Pulmonary artery endothelial cell (primary cell): Measurements from ENCODE around the gene ZFYVE16. TPM values are rescaled to one million over a fixed set of nuclear protein-coding genes. Genes with fewer than 3 reads are reported as not detected.
"Not testable (repeated sequence)": the region's sequence is repeated elsewhere in the genome, so short reads cannot be mapped to it uniquely, and the experiment has no call there.

ENCODE experiments used
- DNase-seq: peaks from one replicate; pipeline ENCODE4 v3.0.0-alpha.2; 2011; ENCODE audit warnings: low read depth, low spot score
- total RNA-seq: library from RNA; depleted of rRNA; stranded (reverse); fragments of >200 nt; gene quantifications from 2 replicates; pipeline ENCODE4 v1.2.3, GENCODE V29; 2014

The ZFYVE16 gene
- total RNA-seq, 1 donor from 2014 or later, result 22.3 TPM

DNA sequence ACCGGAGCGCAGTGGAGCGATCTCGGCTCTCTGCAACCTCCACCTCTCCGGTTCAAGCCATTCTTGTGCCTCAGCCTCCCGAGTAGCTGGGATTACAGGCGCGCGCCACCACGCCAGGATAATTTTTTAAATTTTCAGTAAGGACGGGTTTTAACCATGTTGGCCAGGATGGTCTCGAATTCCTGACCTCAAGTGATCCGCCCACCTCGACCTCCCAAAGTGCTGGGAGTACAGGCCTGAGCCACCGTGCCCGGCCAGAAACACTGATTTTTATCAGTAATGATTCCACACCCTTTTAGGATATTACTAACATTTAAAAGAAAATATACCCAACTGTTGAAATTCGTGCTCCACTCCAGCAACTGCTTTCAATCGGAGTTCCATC is 79.6 kb downstream of the ZFYVE16 start:
- DNase-seq, result no peak

DNA sequence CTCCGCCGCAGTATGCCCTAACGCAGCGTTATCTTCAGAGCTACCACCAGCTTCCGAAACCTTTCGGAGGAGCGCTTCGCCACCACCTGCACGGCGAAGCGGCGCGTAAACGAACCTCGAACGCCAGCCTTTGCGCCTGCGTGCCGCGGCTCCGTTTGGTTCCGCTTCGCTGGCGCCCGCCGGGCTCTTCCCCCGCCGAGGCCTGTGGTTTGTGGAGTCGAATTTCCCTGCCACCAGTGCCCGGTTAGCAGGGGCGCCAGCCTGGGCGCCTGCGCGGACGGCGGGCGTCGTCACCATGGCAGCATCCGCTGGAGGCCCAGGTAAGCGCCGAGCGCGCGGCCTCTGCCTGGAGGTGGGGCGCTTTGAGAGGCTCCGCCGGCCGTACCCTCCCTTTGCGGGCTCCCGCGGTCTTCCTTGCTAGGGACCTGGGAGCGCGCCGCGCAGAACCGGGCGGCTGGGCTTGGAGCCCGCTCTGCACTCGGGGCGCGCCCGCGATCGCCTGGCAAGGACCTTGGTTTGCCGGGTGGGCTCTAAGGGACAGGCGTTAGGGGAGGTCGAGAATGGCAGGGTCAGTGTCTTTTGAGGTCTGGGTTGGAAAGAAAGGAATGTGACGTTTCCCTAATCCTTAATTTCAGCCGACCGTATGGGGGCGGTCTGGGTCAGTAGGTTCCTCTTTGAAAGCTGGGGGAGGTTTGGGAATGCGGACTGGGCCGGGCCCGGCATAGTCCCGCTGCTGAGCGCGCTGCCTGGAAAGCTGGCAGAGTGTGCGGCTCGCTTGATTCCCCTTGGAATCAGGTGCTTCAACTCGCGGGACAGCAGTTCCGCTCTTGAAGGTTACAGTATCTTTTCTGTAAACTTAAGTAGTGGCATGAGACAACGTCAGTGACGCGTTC is 80.2 kb downstream of the ZFYVE16 start, which contains the start of gene FAM151B:
Gene FAM151B, plus strand, starts transcription at position 272 of the 893 bp plus-strand sequence. Its CDS starts 24 bp downstream, at position 296.
- DNase-seq, result peak; percentile 57

DNA sequence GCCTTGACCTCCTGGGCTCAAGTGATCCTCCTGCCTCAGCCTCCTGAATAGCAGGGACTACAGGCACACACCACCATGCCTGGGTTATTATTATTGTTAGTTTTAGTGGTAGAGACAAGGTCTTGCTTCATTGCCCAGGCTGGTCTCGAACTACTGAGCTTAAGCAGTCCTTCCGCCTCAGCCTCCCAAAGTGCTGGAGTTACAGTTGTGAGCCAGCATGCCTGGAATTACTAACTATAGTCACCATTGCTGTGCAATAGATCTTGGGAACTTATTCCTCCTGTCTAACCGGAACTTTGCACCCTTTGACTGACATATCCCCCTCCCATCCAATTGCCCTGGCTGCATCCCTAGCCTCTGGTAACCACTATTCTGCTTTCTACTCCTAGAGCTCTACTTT is 83.4 kb downstream of the ZFYVE16 start:
- no peak for DNase-seq

DNA sequence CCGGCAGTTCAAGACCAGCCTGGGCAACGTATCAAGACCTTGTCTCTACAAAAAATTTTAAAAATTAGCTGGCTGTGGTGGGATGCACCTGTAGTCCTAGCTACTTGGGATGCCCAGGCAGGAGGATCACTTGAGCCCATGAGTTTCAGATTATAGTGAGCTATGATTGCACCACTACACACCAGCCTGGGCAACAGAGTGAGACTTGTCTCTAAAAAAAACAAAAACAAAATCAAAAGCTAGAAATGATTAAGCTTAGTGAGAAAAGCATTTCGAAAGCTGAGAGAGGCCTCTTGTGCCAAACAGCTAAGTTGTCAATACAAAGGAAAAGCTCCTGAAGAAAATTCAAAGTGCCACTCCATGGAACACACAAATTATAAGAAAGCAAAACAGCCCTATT is 84.9 kb downstream of the ZFYVE16 start:
- no peak for DNase-seq

DNA sequence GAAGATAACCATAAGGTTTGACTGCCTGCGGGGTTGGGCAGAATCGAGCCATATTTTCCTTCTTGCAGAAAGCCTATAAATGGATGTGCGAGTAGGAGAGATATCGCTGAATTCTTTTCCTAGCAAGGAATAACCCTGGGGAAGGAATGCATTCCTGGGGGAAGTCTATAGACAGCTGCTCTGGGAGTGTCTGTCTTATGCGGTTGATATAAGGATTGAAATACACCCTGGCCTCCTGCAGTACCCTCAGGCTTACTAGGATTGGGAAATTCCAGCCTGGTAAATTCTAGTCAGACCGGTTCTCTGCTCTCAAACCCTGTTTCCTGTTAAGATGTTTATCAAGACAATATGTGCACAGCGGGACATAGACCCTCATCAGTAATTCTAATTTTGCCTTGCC is 85.6 kb downstream of the ZFYVE16 start:
- not testable (repeated sequence) for DNase-seq

DNA sequence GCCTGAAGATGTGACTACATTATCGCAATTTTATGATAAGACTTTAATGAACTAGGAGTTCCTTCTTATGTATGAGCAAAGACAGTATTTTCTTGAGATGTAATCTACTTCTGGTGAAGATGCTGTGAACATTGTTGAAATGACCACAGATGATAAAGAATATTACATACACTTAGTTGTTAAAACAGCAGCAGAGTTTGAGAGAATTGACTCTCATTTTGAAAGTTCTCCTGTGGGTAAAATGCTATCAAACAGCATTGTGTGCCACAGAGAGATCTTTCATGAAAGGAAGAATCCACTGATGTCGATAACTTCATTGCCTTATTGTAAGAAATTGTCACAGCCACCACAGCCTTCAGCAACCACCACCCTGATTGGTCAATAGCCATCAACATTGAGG is 88.0 kb downstream of the ZFYVE16 start:
- no peak for DNase-seq

DNA sequence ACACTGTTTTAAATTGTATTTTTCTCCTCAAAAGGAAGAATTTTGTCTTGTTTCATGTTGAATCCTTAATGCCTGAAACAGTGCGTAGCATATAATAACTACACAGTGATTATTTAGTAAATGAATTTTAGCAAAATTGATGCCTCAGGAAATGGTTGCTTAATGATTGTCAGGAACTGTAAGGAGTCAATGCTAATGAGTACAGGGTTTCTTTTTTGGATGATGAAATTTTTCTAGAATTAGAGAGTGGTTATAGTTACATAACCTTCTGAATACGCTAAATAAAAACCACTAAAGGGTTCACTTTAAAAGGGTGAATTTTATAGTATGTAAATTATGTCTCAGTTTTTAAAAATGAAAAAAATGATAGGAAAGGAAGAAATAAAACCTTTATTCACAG is 94.9 kb downstream of the ZFYVE16 start:
- no peak for DNase-seq

DNA sequence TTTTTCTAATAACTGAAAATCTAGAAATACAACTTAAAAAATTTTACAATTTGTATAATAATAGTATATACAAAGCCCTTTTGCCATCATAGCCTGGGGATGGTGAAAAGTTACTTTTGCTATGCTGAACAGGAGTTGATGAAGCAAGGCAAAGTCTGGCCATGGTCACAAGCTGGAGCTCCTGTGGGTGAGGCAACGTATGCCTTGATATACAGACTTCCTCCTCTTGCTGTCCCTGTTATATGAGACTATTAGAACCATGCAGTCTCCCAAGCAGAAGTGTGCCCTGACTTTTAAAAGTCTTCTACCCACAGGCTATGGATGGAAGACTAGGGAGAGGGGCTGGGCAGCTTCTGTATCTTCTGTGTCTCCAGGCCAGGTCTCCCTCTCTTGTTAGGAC is 95.8 kb downstream of the ZFYVE16 start:
- no peak for DNase-seq

DNA sequence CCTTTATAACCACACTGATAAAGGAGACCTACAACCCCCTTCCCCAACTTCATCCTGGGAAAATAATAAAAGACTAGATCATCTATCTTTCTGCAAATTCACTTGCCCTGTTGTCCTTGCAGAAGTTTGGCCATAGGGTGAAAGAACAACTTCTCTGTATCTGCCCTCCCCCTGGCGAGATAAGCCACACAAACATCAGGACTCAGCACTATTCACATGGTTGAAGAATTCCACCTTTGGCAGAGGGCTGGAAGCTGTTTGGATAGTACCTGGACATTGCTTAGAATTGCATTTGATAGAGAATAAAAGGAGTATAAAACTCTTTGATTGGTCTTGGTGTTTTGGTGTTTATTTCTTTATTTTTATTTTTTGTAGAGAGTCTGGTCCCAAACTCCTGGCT is 97.0 kb downstream of the ZFYVE16 start:
- no peak for DNase-seq

DNA sequence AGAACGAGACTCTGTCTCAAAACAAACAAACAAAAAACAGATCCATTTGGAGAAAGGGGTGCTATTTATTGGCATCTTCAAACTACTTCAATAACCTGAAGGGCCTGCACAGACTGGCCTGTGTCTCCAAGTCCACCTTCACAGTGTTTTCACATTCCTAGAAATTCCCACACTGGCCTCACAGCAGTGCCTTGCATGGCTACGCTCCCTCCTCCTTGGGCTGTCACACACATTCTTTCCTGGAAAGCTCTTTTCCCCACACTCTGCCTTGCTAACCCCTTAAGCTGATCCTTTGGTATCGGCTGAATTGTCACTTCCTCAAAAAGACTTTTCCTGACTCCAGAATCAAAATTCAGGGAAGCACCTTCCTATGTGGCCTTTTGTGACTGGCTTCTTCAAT is 99.8 kb downstream of the ZFYVE16 start:
- DNase-seq, result no peak

DNA sequence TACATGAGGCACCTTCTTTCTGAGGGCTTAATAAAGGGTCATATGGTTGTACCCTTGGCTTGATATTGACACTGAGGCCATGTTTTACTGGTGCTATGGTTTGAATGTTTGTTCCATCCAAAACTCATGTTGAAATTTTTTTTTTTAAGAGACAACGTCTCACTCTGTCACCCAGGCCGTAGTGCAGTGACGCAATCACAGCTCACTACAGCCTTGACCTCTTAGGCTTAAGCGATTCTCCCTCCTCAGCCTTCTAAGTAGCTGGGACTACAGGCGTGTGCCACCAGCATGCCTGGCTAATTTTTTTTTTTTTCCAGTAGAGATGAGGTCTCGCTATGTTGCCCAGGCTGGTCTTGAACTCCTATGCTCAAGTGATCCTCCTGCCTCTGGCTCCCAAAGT is 101.0 kb downstream of the ZFYVE16 start:
- DNase-seq, result no peak

DNA sequence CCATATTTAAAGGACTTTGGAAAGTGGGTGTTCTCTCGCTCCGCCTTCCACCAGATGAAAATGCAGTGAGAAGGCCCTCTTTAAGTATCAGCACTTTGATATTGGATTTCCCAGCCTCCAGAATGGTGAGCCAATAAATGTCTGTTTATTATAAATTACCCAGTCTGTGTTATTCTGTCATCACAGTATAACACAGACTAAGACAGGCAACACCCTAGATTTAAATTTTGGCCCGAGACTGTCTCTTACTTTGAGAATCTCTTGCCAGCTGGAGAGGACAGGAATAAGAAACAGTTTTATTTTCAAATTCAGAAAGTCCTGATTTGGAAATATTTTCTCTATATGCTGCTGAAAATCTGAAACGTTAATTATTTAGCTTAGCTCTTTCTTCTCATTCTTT is 101.5 kb downstream of the ZFYVE16 start:
- DNase-seq, result no peak

DNA sequence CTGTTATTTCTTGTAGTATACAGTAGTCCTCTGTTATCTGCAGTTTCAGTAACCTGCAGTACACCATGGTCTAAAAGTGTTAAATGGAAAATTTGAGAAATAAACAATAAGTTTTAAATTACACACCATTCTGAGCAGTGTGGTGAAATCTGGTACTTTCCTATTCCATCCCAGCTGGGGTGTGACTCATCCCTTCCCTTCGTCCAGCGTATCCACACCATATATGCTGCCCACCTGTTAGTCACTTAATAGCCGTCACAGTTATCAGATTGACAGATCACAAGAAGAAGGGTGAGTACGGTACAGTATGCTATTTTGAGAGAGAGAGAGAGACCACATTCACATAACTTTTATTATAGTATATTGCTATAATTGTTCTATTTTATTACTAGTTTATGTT is 109.0 kb downstream of the ZFYVE16 start:
- DNase-seq, result peak; percentile 52

Other genes starting within 250 kb of the ZFYVE16 start
- gene SERINC5, start 152.0 kb upstream of the ZFYVE16 start, total RNA-seq, result 6.3 and 6.8 TPM in 2 replicates
- gene SPZ1, start 88.1 kb upstream of the ZFYVE16 start, total RNA-seq, result not detected in 2 replicates
- 3.1 and 3.7 TPM in 2 replicates for gene FAM151B, start 80.0 kb downstream of the ZFYVE16 start, total RNA-seq
- gene ANKRD34B, start 162.2 kb downstream of the ZFYVE16 start, total RNA-seq, result not detected in 2 replicates
- gene MSH3, start 246.6 kb downstream of the ZFYVE16 start, total RNA-seq, result 8.4 and 9.3 TPM in 2 replicates
- gene DHFR, start 246.9 kb downstream of the ZFYVE16 start, total RNA-seq, result 18.1 and 30.3 TPM in 2 replicates